Activated T-cell treated with anti-CD3 and anti-CD28 coated beads for 1 hour (primary cell): ENCODE measurements around the gene C6orf136.
"Not testable (repeated sequence)": the region's sequence is repeated elsewhere in the genome, so short reads cannot be mapped to it uniquely, and the experiment has no call there.

ENCODE experiments used
- DNase-seq: peaks from one replicate; pipeline ENCODE4 v3.0.0-alpha.2; 2020; ENCODE audit warnings: low read depth

The C6orf136 gene

DNA sequence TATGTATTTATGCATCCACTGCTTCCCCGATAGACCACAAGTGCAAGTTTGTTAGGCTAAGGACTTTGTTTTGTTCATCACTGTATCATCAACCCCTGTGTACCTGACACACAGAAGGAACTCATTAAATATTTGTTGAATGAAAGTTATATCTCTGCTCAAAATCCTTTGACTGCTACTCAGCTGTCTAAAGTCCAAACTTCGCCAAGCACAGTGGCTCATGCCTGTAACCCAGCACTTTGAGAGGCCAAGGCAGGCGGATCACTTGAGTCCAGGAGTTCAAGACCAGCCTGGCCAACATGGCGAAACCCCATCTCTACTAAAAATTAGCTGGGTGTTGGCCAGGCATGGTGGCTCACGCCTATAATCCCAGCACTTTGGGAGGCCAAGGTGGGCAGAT, 11.0 kb downstream of the C6orf136 start:
- not testable (repeated sequence) for DNase-seq

- no peak for DNase-seq
These were observed 18.2 kb downstream of the C6orf136 start for GRCh38 chr6:30664994-30665767.

DNA sequence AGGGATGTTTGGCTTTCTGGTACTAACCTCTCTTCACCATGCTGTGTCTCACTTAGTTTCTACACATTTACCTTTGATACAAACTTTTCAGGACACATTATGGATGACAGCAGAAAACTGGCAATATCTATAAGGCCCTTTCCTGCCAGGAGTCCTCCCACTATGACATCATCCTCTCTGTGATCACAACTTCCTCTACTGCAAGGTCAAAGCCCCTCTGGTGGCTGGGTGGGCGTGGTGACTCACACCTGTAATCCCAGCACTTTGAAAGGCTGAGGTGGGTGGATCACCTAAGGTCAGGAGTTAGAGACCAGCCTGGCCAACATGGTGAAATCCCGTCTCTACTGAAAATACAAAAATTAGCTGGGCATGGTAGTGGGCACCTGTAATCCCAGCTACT, 19.4 kb downstream of the C6orf136 start:
- DNase-seq = not testable (repeated sequence)

DNA sequence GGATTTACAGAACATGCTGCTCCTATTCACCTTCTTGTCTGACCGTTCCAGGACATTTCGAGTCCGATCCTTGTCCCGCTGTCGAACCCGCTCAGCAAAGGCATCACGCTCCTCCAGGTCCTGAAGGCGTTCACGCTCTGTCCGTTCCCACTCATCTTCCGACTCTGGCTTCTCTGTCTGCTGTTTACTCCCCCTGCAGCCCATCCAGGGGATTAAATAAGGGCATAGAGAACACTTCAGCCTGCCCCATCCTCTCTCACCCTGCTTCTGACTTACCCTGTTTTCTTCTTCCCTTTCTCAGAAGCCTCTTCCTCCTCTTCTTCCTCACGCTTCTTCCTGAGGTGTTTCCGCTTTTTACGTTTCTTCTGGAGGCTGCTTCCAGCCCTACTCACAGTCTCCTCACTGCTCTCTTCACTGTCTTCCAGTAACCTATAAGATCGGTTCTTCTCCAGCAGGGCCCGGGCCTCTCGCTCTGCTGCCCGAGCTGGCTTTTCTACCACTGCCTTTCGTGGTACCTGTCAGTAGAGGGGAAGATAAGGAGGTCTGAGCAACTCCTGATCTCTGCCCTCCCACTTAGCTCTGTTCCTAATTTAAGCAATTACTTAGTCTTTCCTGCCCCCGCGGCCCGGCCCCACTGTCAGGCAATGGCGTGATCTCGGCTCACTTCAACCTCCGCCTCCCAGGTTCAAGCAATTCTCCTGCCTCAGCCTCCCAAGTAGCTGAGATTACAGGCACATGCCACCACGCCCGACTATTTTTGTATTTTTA, 24.0 kb downstream of the C6orf136 start:
- DNase-seq = no peak

GRCh38 chr6:30672445-30673253, 25.7 kb downstream of the C6orf136 start, which contains the start of gene DHX16:
DHX16 (minus strand) TSS chr6:30673006; CDS start chr6:30672841, 165 bp downstream.
- DNase-seq = peak; percentile 82

DNA sequence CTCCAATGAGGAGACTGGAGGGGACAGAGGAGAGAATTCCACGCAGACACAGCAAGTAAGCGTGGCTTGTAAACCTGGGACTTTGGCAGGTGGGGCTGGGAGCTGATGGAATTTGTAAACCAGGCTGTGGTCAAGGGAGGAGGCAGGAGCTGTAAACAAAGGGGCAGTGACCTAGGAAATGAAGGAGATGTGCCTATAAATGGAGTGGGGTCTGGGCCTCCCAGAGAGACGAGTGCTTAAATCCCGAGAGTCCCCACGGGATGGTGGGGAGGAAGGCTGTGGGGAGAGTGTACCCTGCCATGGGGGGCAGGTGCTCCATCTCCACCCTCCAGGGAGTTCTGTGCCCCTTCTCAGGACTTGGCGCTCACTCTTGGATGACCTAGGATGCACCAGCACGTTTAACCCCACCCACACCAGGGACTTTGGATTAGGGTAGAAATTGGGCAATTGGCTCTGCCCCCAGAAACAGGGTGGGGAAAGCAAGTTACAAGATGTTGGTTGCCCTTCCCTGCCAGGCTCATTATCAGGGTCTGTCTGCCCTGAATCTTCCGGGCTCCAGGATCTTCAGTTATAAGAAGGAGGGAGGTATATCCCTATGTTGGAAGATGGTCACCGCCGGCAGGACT, 29.8 kb downstream of the C6orf136 start:
- no peak for DNase-seq

DNA sequence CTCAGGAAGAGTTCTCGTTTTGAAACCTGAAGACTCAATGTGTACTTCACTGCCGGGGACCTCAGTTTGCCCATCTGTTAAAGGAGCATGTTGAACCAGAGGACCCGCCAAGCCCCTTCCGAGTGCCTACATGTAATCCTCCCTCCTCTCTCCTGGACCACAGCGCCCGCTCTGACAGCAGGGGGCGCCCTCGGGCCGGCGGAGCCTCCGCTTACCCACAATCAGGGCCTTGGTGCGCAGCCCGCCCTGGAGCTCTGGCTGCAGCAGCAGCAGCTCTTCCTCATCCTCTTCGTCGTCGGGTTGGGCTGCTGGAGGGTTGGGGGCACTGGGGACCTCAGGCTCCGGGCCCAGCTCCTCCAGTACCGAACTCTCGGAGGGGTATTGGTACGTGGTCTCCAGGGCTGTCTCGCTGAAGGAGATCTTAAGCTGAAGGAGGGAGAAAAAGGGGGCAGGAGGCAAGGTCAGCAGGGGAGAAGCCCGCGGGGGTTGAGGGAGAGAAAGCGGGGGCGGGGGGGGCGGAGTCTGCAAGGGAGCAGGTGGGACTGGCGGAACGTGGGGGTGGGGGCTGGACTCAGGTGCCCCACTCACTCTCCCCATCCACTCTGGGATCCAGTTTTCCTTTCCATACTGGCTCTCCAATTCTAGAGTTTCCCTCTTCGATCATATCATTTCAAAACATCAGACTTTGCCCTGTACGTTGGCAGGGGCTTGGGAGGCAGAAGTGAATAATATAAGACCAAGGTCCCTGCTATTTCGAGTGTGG, 32.2 kb downstream of the C6orf136 start:
- peak; percentile 93 for DNase-seq

DNA sequence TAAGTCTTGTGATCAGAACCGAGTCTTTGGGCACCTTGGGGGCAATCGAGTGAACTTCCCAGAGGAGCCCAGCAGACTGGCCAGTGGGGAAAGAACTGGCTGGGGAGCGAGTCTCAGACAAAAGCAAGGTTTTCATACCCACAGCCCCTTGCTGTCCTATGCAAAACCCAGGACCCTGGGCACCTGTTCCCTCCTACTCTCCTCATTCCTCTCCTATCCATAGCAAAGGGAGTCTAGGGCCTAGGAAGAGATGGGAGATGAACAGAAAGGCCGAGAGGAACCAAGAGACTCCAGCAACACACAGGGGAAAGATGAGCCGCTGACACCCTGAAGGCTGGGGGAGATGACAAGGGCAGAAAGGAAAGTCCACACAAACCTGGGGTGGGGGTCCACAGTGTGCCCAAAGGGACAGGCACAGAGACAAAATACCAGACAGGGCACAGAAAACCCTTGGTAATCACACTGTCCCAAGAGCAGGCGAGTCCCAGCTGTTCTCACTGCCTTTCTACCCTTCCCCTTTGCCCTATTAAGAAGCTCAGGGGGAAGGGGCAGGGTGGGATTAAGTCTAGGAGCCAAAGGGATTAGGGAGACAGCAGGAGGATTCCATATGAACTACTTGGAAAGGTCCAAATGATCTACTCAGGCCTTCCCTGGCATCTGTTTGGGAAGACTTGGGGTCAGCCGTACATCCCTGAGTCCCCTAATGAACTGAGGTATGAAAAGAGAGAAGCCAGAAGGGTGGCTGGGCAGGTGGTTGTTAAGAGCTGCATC, 33.0 kb downstream of the C6orf136 start:
- DNase-seq = no peak

- DNase-seq = no peak
These were observed 34.8 kb downstream of the C6orf136 start for GRCh38 chr6:30681766-30682142.

DNA sequence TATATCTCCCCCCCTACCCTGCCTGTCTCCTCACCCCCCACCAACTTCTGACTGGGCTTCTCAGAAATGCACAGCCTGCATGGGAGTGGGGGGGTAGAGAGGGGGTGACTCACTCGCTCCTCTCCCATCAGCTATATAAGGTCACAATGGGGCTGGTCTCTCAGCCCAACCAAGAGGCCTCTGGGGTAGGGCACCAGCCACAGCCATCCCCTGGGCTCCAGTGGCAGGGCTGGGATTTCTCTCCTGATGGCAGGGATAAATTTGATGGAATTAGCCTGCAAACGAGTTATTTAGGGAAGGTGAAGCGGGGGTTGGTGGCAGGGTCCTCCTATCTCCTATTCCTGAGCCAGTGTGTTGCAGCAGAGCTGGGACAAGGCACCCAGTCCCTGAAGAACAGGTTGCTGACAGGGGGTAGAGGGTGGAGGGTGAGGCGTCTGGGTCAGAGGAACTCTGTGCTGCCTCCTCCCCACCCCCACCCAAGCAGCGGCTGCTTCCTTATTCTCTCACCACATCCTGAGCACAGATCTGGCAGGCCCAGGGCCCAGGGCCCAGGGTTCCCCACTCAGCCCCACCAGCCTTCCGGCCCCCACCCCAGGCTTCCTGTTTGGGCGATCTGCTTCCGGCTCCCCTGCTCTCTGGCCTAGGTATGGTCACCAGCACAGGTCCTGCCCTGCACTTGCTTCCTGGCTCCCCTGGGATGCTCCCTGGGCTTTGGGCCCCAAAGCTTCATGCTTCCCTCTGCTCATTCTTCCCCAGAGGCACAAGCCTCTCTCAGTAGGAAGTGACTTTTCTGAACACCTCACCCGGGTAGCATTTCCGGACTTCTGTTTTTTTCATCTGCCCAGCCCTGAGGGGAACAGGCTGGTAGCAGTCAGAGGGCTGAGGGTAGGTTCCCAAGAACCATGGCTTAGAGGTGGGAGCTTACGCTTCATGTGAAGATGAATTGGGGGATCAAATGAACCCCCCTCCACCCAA, 35.5 kb downstream of the C6orf136 start:
- peak; percentile 77 for DNase-seq

DNA sequence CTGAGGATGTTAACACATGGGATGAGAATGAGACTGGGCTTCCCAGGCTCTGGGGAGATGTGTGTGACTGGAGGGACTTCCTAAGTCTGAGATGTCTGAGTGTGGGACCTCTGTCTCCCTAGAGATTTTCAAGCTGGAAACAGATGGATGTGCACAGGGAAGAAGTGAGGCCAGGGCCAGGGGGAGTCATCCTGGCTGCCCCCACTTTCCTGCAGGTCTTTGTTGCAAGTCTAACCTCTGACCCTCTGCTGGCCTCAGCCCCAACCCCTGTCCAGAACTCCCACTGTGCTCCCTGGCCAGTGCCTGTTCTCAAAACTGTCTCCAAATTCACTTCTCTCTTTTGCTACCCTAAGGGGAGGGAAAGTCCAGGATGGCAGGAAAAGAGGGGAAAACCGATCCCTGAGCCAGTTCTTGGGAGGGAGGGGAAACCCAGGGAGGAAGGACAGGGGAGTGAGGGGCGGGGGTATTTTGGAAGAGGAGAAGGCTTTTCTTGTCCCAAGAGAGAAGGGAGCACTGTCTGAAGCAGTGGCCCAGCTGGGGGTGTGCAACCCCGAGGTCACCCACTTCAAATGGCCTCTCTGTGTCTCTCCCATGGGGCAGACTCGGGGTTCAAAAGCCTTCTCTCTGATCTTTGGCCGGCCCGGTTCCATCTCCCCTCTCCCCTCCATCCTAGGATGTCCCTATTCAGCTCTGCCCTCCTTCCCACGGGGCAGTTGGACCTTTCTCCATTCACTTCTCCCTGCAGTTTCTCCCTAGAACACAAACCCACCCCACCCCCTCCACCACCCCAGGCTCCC, 36.4 kb downstream of the C6orf136 start:
- DNase-seq = no peak

- no peak for DNase-seq
These were observed 37.0 kb downstream of the C6orf136 start for GRCh38 chr6:30683980-30684338.

DNA sequence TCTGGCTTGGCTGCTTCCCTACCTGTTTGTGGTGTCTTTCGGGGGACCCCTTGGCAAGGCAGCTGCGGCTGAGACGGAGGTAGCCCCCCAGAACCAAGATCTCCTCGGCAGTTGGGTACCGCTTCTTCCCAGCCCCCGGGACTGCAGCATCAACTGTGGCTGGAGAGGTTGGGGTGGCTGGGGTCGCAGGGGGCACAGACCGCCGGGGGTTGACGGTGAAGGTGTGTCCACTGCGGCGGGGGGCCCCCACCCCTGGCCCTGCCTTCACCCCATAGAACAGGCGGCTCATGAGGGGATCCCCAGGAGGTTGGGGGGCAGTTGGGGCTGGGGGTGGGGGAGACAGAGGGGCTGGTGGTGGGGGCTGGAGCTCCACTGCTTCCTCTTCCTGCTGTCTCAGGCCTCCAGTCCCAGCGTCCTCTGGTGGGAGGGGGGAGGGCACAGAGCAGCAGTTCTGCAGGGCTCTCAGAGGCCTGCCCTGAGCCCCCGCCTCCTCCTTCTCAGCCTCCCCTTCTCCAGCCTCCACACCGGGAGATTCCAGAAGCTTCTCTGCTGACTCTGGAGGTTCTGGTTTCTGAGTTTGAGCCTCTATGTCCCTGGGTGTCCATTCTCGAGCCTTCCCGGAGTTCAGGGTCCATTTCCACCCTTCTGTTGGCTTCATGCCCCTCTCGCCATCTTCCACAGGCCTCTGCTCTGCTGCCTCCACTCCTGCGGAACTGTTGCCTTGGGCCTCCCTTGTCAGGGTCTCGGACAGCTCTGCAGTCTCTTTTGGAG, 37.6 kb downstream of the C6orf136 start:
- peak; percentile 47 for DNase-seq

DNA sequence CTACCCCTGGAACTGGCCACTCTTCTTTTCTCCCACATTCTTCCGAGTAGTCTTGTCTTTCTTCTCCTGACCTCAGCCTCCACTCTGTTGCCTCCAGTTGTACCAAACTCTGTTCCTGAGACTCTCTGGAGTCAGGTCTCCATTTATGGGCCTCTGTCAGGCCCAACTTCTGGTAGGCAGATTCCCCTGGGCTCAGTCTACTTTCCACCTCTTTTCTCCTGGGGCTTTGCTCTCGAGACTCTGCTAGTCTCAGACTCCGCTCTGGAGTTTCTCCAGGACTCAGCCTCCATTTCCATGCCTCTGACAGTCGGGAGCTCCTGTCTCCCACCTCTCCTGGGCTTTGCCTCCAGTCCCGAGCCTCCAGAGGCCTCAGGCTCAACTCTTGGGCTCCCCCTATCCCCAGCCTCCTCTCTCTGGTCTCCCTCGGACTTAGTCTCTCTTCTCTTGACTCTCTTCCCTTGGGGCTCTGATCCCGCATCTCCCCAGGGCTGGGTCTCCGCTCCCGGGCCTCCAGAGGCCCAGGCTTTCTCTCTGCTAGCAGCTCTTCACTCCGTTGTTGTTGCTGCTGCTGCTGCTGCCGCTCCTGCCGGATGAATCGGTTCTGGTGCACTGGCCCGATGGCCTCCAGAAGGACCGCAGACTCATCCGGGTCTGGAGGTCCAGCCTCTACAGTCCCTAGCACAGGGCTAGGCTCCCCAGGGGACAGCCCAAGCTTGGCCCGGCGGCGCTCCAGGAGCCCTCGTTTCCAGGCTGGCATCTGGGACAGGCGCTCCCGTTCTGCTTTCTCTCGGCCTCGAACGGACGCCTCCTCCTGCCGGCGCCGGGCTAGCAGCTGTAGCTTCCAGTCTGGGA, 38.5 kb downstream of the C6orf136 start:
- no peak for DNase-seq

DNA sequence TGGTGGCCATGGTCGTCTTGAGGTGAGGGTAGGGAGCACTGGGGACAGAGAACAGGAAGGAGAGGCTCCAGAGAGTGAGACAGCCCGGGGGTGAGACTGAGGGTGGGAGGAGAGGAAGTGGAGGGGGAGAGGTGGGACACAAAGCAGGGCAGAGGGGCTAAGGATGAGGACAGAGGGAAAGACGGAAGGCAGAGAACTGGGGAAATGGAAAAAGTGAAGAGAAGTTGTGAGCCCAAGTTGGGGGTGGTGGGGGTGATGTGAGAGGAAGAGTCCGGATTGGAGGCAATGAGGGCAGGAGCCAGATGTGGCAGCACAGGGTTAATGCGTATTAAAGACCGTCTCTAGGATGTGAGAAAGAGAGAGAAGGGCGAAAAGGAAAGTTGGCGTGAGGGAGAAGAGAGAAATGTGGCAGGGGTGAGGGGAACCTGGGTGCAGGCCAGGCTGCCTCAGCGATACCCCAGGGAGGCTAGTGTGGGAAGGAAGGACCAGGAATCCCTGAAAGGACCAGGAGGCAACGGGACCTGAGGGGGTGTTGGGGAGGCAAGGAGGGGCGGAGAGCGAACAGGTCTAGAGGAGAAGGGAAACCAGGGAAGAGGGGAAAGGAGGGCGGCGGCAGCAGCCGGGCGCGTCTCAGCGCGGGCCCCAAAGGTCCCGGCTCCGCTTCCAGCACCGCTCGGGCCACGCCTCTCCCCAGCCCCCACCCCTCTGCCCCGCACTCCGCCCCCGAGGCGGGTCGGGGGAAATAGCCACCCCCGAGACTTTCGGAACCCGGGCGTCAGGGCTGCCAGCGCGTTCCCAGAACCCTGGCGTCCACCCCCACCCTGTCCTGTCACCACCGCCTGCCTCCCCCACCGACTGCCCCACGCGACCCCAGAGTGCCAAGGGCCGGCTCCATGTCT, 39.3 kb downstream of the C6orf136 start, which contains the start of gene PPP1R18:
Gene PPP1R18, minus strand, starts transcription at position 637 of the 899 bp plus-strand sequence. Its CDS starts 627 bp downstream, at position 10.
- peak; percentile 79 for DNase-seq
